B cell (primary cell): ENCODE measurements around the gene JAG1. TPM values are rescaled to one million over a fixed set of nuclear protein-coding genes. Genes with fewer than 3 reads are reported as not detected.

ENCODE experiments used
- ATAC-seq: fragments of 200-7000 bp; cut with Tn5 transposase; one replicate; pipeline ENCODE4 v1.10.0; 2021; ENCODE audit warnings: low read depth, mild to moderate bottlenecking, moderate number of reproducible peaks, moderate library complexity
- CTCF ChIA-PET: fragments of 350-600 bp; sonication (Branson Sonifier 250); formaldehyde crosslinking; loops from one replicate; lab custom pipeline; 2021; ENCODE audit warnings: antibody characterized with exemption, inconsistent platforms; lab: Charles Lee
- POLR2A ChIA-PET: fragments of 350-600 bp; sonication (Branson Sonifier 250); formaldehyde crosslinking; loops from one replicate; lab custom pipeline; 2021; ENCODE audit warnings: antibody characterized with exemption; lab: Charles Lee
- DNase-seq: peaks from one replicate; pipeline ENCODE4 v3.0.0; 2013
- H2AFZ ChIP-seq: 2 replicates; pipeline ENCODE4 v1.6.1; 2012; ENCODE audit warnings: mild to moderate bottlenecking, low read depth, low read length; ENCODE audit not compliant: insufficient read depth, poor library complexity, severe bottlenecking
- H3K27ac ChIP-seq, 2 donors: 1 replicate in 1 of 2; 2 replicates in 1 of 2; pipeline ENCODE4 v1.5.1; 2012 to 2013; ENCODE audit warnings: low read length in 2 of 2, mild to moderate bottlenecking in 2 of 2, moderate library complexity in 1 of 2
- H3K27me3 ChIP-seq, 4 experiments: fragments of 200-600 bp in 1 of 4; sonication (generic) in 1 of 4; replicated peaks in 1 of 4; 1 replicate in 2 of 4; 2 replicates in 2 of 4; pipeline versions ENCODE4 v1.6.1 to v1.7.0; 2013 to 2016; ENCODE audit warnings: low read length in 3 of 4, mild to moderate bottlenecking in 2 of 4, mixed read lengths in 1 of 4, moderate library complexity in 1 of 4; ENCODE audit not compliant: insufficient read depth in 4 of 4, control insufficient read depth in 3 of 4; ENCODE audit errors: control extremely low read depth in 1 of 4
- H3K36me3 ChIP-seq, 2 experiments: replicated peaks in 1 of 2; 1 replicate in 1 of 2; 2 replicates in 1 of 2; pipeline versions ENCODE4 v1.6.1 to v1.7.1; 2013; ENCODE audit warnings: low read length in 1 of 2; ENCODE audit not compliant: insufficient read depth in 2 of 2, control insufficient read depth in 1 of 2; ENCODE audit errors: control extremely low read depth in 1 of 2, extremely low read depth in 1 of 2
- H3K4me1 ChIP-seq, 2 donors: fragments of 200-600 bp in 1 of 2; sonication (generic) in 1 of 2; 1 replicate in 1 of 2; 2 replicates in 1 of 2; pipeline versions ENCODE4 v1.5.1 to v1.6.1; 2013 to 2017; ENCODE audit warnings: low read length in 2 of 2; ENCODE audit not compliant: control insufficient read depth in 2 of 2, insufficient read depth in 2 of 2
- H3K4me2 ChIP-seq: replicated peaks from 2 replicates; pipeline ENCODE3; 2012; ENCODE audit warnings: mild to moderate bottlenecking, low read depth, low read length; ENCODE audit not compliant: poor library complexity, severe bottlenecking
- H3K4me3 ChIP-seq, 5 experiments: fragments of 200-600 bp in 1 of 5; sonication (generic) in 1 of 5; 1 replicate in 3 of 5; 2 replicates in 2 of 5; pipeline versions ENCODE4 v1.5.1 to v1.7.0; 2011 to 2016; ENCODE audit warnings: low read length in 4 of 5, mild to moderate bottlenecking in 4 of 5, low read depth in 2 of 5, control low read depth in 1 of 5, moderate library complexity in 1 of 5; ENCODE audit not compliant: insufficient read depth in 1 of 5; ENCODE audit errors: control extremely low read depth in 1 of 5, extremely low read depth in 1 of 5
- H3K79me2 ChIP-seq: fragments of 200-600 bp; sonication (generic); one replicate; pipeline ENCODE4 v1.6.0; 2016; ENCODE audit warnings: low read length; ENCODE audit not compliant: control insufficient read depth, insufficient read depth
- H3K9ac ChIP-seq: fragments of 200-600 bp; sonication (generic); 2 replicates; pipeline ENCODE4 v1.6.1; 2017; ENCODE audit warnings: mild to moderate bottlenecking, low read length, moderate library complexity
- H3K9me3 ChIP-seq, 3 donors: one replicate each; pipeline versions ENCODE4 v1.6.1 to v1.7.1; 2013; ENCODE audit warnings: low read length in 2 of 3; ENCODE audit not compliant: control insufficient read depth in 2 of 3, insufficient read depth in 1 of 3; ENCODE audit errors: control extremely low read depth in 1 of 3
- H4K20me1 ChIP-seq: 2 replicates; pipeline ENCODE4 v1.6.0; 2012; ENCODE audit warnings: mild to moderate bottlenecking, low read length; ENCODE audit not compliant: insufficient read depth, control insufficient read depth, poor library complexity, severe bottlenecking
- H3K27ac Mint-ChIP-seq: one replicate; pipeline ENCODE4 v1.8.0; 2021; ENCODE audit warnings: mixed read lengths
- H3K27me3 Mint-ChIP-seq: one replicate; pipeline ENCODE4 v1.8.0; 2021; ENCODE audit warnings: mixed read lengths
- H3K4me1 Mint-ChIP-seq: one replicate; pipeline ENCODE4 v1.8.0; 2021; ENCODE audit warnings: mixed read lengths
- H3K4me3 Mint-ChIP-seq: one replicate; pipeline ENCODE4 v1.8.0; 2021; ENCODE audit warnings: mixed read lengths
- H3K9me3 Mint-ChIP-seq: one replicate; pipeline ENCODE4 v1.8.0; 2022; ENCODE audit warnings: mixed read lengths; ENCODE audit not compliant: insufficient read depth
- CTCF ChIP-seq: fragments of 200-600 bp; IDR thresholded peaks from one replicate; pipeline ENCODE4 v1.8.0; 2022; ENCODE audit warnings: antibody characterized with exemption, mild to moderate bottlenecking
- EZH2 ChIP-seq: IDR thresholded peaks from 2 replicates; pipeline ENCODE4 v1.6.1; 2012; ENCODE audit warnings: borderline replicate concordance, low read depth, mild to moderate bottlenecking, moderate library complexity, low read length; ENCODE audit not compliant: insufficient read depth, poor library complexity, severe bottlenecking
- WGBS: methylation state at CpG from one replicate; pipeline ENCODE4 v1.1.5; 2013; ENCODE audit warnings: missing lambda C conversion rate; ENCODE audit not compliant: insufficient coverage; 5-methylcytosine and 5-hydroxymethylcytosine counted together
- intact Hi-C: fragments of 100-400 bp; cut with micrococcal nuclease; formaldehyde crosslinking; loops from one replicate; pipeline ENCODE4 v1.10.0; 2022
- polyA plus RNA-seq: library from polyadenylated mRNA; depleted of rRNA; stranded (reverse); fragments of >200 nt; gene quantifications from 2 replicates; pipeline ENCODE4 v1.2.3, GENCODE V29; 2012
- total RNA-seq, 2 donors: library from RNA; stranded (reverse); fragments of 120-200 nt in 1 of 2; gene quantifications; 1 replicate in 1 of 2; 2 replicates in 1 of 2; pipeline versions ENCODE4 v1.2.3 to v1.2.4, GENCODE V29; 2013 to 2022

Gene JAG1
- total and polyA plus RNA-seq, 2 donors (not counting 1 experiment from before 2014, with no cell fraction given) = not detected

- TF ChIP-seq EZH2 (no peak), CTCF (no peak)
- Mint-ChIP-seq H3K27ac (no peak overlapping the region), H3K4me1 (peaks cover 24% of the 10 kb centered on the region), H3K9me3 (no peaks in the 10 kb centered on the region), H3K4me3 (no peak overlapping the region), H3K27me3 (peaks cover 74% of the 10 kb centered on the region)
- peaks cover 0 to 4% (median 0%) of the 10 kb centered on the region in 3 donors for H3K9me3 ChIP-seq
- H3K4me1 ChIP-seq = peaks cover 26 to 30% of the 10 kb centered on the region in 2 donors
- no peaks in the 10 kb centered on the region for H4K20me1 ChIP-seq
- peaks cover 0 to 58% (median 31%) of the 10 kb centered on the region in 4 experiments for H3K27me3 ChIP-seq
- no peak overlapping the region for H2AFZ ChIP-seq
- WGBS = 80% methylated on average over 1 of the region's 6 CpGs
- ATAC-seq (no peak), DNase-seq (no peak)
- H3K9ac ChIP-seq = no peak overlapping the region
- ChIA-PET POLR2A (no interaction called here), CTCF (no interaction called here)
- no peak overlapping the region for H3K4me3 ChIP-seq
- intact Hi-C loops = no loop called here
- H3K36me3 ChIP-seq = no peaks in the 10 kb centered on the region
- no peak overlapping the region for H3K4me2 ChIP-seq
- H3K27ac ChIP-seq = no peak overlapping the region
- no peaks in the 10 kb centered on the region for H3K79me2 ChIP-seq
These were observed 6.1 kb downstream of the JAG1 start for GRCh38 chr20:10667560-10668167.

GRCh38 chr20:10667077-10667401 lies 6.8 kb downstream of the JAG1 start:
- DNase-seq (no peak), ATAC-seq (no peak)
- H3K27me3 Mint-ChIP-seq = peaks cover 71% of the 10 kb centered on the region
- H2AFZ ChIP-seq = no peak overlapping the region
- H3K4me1 ChIP-seq = peaks cover 19 to 23% of the 10 kb centered on the region in 2 donors
- TF ChIP-seq CTCF (no peak), EZH2 (no peak)
- H3K27ac ChIP-seq = no peak overlapping the region
- H3K4me1 Mint-ChIP-seq = peaks cover 19% of the 10 kb centered on the region
- intact Hi-C loops = no loop called here
- CTCF ChIA-PET = no interaction called here
- 96% methylated on average over 18 of the region's 21 CpGs for WGBS
- peaks cover 0 to 58% (median 28%) of the 10 kb centered on the region in 4 experiments for H3K27me3 ChIP-seq
- H3K9ac ChIP-seq = no peak overlapping the region
- H3K27ac Mint-ChIP-seq = no peak overlapping the region
- H3K79me2 ChIP-seq = no peaks in the 10 kb centered on the region
- no peaks in the 10 kb centered on the region for H3K9me3 Mint-ChIP-seq
- POLR2A ChIA-PET = no interaction called here
- H3K4me2 ChIP-seq = no peak overlapping the region
- no peak overlapping the region for H3K4me3 Mint-ChIP-seq
- peaks cover 0 to 4% (median 0%) of the 10 kb centered on the region in 3 donors for H3K9me3 ChIP-seq
- no peaks in the 10 kb centered on the region for H3K36me3 ChIP-seq
- H4K20me1 ChIP-seq = no peaks in the 10 kb centered on the region
- H3K4me3 ChIP-seq = no peak overlapping the region
